GM10266 (cell line): ENCODE data around the gene ZNF235.
A peak's percentile ranks its signal among the peaks of the same experiment; 100 is the strongest.
"Not testable (repeated sequence)": the region's sequence is repeated elsewhere in the genome, so short reads cannot be mapped to it uniquely, and the experiment has no call there.

ENCODE experiments used
- DNase-seq: peaks from one replicate; pipeline ENCODE4 v3.0.0; 2012; ENCODE audit errors: extremely low spot score
- TF ChIP-seq, protein P1 (sequence below): IDR thresholded peaks from 2 replicates; pipeline ENCODE4 v1.5.1; 2012; ENCODE audit warnings: mild to moderate bottlenecking, low read depth; ENCODE audit not compliant: control insufficient read depth, insufficient read depth; ENCODE audit errors: missing control alignments

Gene ZNF235

DNA sequence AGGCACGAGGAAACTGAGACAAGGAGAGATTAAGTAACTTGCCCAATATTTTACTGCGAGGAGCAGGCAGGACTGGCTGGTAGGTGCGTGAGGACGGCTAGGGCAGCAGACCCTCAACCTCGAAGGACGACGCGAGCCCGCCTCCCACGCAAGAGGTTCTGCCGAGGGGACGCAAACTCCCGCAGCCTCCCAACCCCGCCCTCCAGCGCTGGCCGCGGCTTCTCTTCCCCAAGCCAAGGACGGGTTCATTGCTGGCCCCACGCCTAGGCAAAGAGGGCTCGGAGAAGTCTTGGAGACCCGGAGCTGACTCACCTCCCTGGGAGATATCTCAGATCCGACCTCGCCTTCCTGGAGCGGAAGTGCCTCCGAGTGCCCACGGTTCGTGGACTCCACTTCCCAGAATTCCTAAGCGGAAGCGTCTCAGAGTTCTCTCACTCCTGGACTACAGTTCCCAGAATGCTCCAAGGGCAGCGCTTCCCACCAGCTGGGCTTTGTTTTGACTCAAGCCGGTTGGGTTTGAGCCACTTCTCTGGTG, at the start of gene ZNF235:
Gene ZNF235, minus strand, starts transcription at position 367 of the 535 bp plus-strand sequence. CDS start 1,621 bp downstream, outside the sequence.
- peak; percentile 79 for DNase-seq
- TF ChIP-seq, protein P1, sequence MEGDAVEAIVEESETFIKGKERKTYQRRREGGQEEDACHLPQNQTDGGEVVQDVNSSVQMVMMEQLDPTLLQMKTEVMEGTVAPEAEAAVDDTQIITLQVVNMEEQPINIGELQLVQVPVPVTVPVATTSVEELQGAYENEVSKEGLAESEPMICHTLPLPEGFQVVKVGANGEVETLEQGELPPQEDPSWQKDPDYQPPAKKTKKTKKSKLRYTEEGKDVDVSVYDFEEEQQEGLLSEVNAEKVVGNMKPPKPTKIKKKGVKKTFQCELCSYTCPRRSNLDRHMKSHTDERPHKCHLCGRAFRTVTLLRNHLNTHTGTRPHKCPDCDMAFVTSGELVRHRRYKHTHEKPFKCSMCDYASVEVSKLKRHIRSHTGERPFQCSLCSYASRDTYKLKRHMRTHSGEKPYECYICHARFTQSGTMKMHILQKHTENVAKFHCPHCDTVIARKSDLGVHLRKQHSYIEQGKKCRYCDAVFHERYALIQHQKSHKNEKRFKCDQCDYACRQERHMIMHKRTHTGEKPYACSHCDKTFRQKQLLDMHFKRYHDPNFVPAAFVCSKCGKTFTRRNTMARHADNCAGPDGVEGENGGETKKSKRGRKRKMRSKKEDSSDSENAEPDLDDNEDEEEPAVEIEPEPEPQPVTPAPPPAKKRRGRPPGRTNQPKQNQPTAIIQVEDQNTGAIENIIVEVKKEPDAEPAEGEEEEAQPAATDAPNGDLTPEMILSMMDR = no peak

DNA sequence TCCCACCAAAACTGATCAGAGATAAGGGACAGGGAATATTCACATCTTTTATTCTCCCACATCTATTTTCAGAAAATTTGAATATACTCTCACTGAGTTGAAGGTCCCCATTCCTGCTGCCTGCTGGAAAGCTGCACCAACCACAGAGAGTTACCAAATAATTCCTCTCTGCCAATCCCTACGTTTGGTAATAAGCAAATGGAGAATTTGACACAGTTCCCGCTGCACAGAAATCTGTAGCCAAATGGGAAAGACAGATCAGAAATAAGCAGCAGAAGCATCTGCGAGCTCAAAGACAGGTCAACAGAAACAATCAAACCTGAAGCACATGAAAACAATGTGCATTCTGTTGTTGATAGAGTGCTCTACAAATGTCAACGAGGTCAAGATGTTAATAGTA, 41.7 kb upstream of the ZNF235 start:
- TF ChIP-seq, protein P1 = no peak
- no peak for DNase-seq

- DNase-seq = no peak
- TF ChIP-seq, protein P1 = no peak
Measured at GRCh38 chr19:44345959-44346358, 41.1 kb upstream of the ZNF235 start.

DNA sequence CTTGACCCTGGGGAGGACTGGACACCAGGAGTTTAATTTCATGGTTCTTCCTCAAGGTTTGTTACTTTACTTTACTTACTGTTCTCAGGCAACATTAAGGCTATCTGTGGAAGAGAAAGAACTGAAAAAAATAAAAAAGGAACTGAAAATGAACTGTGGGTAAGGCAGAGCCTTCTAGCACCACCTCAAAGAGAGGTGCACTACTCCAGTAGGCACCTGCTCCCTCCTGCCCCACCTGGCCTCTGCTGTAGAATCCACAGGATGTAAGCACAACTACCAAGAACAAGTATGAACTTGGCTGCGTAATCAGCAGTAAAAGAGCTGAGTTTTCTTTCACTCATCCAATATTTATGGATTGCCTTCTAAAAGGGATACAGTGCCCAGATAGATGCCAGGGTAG, 39.4 kb upstream of the ZNF235 start:
- no peak for DNase-seq
- TF ChIP-seq, protein P1 = no peak

GRCh38 chr19:44341794-44342193, 37.0 kb upstream of the ZNF235 start:
- no peak for DNase-seq
- TF ChIP-seq, protein P1 = no peak

DNA sequence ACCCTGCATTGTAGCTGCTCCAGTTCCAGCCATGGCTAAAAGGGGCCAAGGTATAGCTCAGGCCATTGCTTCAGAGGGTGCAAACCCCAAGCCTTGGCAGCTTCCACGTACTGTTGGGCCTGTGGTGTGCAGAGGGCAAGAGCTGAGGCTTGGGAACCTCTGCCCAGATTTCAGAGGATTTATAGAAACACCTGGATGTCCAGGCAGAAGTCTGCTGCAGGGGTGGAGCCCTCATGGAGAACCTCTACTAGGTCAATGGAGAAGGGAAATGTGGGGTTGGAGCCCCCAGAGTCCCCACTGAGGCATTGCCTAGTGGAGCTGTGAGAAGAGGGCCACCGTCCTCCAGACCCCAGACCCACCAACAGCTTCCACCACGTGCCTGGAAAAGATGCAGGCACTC, 29.8 kb upstream of the ZNF235 start:
- DNase-seq = not testable (repeated sequence)

DNA sequence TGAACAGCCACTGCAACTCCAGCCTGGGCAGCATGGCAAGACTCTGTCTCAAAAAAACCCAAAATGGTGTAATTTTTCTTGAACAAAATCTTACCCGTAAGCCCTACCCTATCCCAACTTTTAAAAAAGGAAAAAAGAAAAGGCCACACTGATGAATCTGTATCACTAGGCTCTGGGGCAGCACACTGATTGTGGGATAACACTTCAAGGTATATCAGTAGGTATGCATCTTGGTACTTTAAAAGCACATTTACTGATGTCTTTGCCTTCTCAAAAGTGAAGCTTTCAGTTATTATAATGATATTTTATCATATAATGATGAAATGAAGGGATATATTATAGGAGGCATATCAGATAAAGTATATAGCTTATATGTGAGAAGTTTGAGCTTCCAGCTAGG, 27.3 kb upstream of the ZNF235 start:
- no peak for DNase-seq
- TF ChIP-seq, protein P1 = no peak

- TF ChIP-seq, protein P1 = no peak
Measured at GRCh38 chr19:44315883-44316282, 11.1 kb upstream of the ZNF235 start.

More at GRCh38 chr19:44315883-44316282, 11.1 kb upstream of the ZNF235 start:
- no peak for DNase-seq
